HG03469 (cell line): ENCODE measurements around the gene ENHO.

Source experiments
- ATAC-seq: cut with Tn5 transposase; IDR thresholded peaks from one replicate; pipeline ENCODE4 v1.9.1; 2021; ENCODE audit warnings: mild to moderate bottlenecking, moderate library complexity, moderate number of reproducible peaks; ENCODE audit not compliant: unreplicated experiment

ENHO gene

DNA sequence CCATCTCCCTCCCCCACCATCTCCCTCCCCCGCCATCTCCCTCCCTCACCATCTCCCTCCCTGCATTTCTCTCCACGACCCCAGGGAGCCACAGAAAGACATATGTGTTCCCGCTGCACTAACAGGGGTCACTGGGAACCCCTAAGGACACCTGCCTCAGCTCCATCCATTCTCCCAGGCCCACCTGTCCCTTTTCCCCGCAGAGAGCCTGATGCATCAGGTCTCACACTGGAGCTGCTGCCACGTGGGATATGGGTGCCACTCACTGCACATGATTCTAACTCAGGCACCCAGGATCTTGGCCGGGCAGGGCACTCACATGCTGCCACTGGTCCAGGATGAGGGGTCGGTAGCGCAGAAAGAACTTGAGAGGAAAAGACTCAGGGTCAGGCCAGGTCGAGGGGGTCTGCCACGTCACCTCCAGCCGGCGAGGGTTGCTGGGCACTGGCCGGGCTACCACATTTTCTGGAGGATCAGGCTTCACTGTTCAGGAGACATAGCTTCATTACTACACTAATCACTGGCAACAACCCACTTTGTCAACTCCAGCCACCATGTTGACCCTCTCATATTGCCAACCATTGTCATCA, 33.2 kb upstream of the ENHO start:
- no peak for ATAC-seq

GRCh38 chr9:34555500-34555899, 32.7 kb upstream of the ENHO start:
- ATAC-seq: no peak

DNA sequence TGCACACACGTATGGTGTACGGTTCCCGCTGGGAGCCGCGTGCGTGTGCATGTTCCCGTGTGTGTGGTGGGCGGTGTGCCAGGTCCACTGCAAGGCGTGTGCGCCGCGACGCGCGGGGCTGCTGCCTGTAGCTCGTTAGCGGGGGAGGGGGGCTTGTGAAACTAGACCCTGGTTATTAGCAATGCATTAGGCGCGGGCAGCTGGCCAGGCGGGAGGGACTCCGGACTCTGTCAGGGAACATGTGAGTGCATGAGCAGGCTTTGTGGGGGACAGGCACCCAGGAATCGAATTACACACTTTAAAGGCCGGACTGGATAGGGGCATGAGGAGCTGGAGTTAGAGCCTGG, 32.2 kb upstream of the ENHO start:
- ATAC-seq: no peak

- ATAC-seq: no peak
These were observed 31.6 kb upstream of the ENHO start for GRCh38 chr9:34554211-34555001.

GRCh38 chr9:34553511-34554021, 30.8 kb upstream of the ENHO start:
- ATAC-seq: no peak

DNA sequence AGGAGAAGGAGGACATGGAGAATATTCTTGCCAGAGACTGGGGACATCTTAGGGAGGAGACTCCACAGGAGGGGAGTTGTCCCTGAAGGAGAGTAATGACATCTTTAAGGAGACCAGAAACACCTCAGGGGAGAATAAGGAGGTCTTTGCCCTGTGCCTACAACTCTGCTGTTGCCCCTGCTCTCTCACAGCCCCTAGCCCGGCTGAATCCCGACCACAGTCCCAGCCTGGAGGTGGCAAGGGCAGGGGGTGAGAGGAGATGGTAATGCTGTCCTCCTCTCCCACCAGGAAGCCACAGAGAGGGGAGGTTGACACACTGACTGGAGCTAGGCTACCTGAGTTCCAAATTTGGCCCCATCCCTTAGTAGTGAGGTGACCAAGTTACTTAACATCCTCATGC, 30.2 kb upstream of the ENHO start:
- ATAC-seq: no peak

DNA sequence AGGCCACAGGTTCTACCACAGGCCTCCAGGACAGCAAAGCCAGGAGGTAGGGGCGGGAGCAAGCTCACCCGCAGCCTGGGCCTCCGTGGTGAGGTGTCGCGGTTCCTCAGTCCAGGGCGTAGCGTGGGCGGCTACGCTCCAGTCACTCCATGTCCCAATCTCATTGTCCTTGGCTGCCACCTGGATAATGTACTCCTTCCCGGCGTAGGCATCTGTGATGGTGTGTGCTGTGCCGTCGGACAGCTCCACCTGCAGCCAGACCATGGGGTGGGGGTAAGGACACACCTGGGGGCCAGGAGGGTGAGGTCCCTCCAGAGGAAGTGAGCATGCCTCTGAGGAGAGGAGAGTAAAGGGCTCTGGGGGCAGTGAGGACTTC, 29.8 kb upstream of the ENHO start:
- ATAC-seq: no peak

GRCh38 chr9:34551751-34552605, 29.2 kb upstream of the ENHO start:
- ATAC-seq: no peak

- no peak for ATAC-seq
These were observed 28.0 kb upstream of the ENHO start for GRCh38 chr9:34550681-34551270.

DNA sequence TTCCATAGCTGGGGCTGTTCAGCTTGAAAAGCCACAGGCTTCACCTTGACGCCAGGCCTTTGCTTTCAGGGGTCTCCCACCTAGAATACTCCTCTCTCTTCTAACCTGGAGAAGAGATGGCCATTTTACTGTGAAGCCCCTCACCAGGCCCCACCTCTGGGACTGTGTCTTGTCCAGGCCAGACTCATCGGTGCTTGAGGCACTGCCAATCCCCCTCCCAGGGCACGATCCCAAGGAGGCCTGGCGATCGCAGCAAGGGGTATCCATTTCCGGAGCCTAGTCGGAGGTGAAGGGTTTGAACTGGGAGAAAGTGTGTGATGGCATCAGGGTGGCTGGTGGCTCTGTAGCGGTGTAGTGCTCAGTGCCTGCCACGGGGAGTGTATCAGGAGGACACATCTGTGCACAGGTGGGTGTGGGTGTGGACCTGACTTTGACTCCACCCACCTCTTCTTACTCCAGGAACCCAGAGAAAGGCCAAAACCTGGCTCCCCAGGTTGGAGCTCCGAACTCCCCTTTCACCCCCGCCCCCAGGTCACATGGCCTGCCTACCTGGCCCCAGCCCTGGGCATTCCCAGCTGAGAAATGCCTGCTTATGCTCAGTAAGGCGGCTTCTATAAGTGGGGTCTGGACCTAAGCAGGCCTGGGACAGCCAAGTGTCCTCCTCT, 27.4 kb upstream of the ENHO start:
- ATAC-seq: no peak

- no peak for ATAC-seq
These were observed 26.6 kb upstream of the ENHO start for GRCh38 chr9:34549407-34549732.

DNA sequence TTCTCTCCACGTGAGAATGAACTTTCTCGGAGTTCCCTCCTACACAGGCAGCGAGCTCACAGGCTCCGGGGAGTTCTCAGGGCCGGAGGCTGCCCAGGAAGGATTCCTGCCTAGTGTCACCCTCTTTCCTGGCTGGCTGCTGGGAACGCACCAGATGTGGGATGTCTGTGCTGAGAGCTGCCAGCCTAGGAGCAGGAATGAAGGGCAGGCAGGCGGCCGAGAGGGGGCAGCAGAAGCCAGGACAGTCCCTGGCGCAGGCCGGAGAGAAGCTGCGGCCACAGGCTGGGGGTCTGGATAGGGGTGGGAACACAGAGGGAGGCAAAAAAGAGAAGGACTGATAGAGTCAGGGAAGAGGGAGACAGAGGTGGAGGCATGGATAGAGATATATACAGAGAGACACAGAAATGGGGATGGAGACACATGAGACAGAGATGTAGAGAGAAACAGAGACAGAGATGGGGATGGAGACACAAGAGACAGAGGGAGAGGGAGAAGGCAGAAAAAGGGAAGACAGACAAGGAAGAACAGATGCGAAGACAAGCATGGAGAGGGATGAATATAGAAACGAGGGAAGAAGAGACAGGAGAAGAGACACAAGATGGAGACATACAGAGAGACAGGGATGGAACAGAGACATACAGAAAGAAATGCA, 25.3 kb upstream of the ENHO start:
- ATAC-seq: no peak

DNA sequence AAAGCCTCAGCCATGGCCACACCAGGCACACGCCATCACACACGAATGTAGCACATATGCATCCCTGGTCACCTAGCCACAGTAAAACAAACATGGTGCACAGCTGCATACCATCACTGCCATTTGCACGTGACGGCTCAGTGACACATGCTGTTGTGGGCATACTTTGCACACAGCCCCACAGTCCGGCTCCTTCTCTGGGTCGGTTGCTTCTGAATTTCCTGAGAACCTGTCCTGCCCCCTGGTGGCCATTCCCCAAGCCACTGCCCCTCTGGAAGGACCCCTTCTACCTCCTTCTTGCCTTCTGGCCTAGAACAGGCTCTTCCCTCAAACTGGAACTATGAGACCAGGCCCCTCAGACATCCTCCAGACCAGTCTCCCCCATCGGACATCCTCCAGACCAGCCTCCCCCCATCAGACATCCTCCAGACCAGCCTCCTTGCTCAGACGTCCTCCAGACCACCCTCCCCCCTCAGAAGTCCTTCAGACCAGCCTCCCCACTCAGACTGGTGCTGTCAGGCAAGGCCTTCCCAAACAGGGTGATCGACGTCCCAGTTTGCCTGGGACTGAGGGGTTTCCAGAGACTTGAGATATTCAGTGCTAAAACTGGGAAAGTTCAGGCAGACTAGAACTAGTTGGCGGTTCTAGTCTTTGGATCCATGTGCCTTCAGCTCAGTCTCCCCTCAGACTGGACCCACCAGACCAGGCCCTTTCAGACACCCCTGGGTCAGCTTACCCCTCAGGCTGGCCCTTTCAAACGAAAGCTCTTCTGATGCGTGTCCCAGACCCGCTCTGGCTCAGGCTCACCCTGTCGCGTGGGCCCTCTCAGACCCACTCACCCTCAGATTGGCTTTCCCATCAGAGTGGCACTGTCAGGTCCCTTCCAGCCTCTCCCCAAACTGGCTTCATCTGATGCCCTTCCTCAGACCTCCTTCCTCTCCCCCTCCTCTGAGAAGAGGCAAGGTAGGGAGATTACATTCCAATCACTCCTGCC, 24.3 kb upstream of the ENHO start:
- ATAC-seq: no peak

DNA sequence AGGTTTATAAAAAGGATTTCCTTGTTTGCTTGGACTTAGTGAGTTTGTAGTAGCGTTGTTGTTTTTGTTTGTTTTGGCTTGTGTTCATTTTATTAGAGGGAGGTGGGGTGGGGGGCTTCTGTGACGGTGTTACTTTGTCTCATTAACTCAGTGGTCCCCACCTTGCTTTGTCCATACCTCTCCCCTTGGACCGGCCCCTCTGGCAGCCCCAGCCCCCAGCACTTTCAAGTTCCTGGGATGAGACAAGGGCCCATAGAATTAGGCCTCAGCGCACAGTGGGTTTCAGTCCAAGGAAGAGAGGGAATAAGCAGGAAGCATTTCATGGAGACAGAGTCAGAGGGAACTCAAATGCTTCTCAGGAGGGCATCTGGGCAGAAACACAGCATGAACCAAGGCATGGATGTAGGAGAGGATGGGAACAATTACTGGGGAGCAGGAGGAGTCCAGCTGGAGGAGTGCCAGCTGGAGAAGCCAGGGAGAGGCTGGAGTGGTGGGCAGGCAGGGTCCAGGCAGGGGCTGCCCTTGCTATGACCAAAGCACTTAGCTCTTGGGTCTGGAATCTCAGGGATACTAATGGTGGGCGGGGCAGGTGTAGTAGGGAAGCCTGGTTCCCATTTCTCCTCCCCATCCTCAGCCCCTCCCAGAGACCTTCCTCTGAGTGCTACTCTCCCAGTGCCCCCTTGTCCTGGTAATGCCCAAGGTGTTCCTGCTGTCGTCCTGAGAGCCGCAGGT, 23.5 kb upstream of the ENHO start:
- no peak for ATAC-seq

DNA sequence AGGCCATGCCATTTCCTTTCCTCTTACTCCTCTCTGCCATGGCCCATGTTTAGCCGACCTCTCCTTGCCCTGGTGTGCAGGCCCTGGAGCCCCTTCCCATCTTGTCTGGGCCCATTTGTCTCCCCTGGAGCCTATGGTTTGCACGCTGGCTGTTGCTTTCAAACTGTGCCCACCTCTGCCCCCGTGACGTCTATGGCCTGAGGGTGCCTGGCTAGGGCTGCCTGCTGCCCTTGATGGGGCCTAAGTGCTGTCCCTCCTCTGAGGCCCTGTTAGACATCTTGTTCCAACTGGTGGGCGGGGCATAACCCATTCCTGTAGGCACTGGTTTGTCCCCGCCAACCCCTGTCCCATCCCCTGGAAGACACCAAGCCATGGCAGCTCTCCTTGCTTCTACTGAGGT, 22.7 kb upstream of the ENHO start:
- no peak for ATAC-seq

DNA sequence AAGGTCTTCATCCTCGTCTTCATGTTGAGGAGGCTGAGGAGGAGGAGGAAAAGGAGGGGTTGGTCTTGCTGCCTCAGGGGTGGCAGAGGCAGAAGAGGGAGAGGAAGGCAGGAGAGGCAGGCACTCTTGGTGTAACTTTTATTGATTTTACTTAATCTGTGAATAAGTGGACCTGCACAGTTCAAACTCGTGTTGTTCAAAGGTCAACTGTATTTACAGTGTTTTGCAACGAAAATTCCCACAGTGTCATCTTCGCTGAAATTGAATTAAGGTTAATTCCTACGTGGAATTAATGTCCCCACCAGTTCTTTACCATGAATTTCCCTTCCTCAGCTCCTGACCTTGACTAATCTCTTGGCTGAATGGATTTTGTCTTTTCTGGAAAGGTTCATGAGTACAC, 21.2 kb upstream of the ENHO start:
- no peak for ATAC-seq

DNA sequence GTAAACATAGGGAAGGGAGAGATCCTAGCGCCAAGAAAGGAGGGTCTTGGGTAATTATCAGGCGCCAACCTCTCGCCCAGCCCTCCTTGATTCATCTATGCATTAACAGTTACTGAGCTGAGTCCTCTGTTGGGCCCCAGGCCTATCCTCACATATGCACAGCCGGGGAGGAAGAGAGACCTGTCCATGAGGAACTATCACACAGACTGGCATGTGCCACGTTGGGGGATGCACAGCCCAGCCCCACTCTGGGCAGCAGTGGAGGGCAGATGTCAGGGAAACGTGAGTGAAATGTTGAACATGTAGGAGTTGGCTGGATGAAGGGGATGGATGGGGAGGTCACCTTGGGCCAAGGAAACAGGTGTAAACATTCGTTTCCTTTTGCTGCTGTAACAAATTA, 18.8 kb upstream of the ENHO start:
- no peak for ATAC-seq

GRCh38 chr9:34540827-34541226, 18.0 kb upstream of the ENHO start:
- ATAC-seq: no peak

DNA sequence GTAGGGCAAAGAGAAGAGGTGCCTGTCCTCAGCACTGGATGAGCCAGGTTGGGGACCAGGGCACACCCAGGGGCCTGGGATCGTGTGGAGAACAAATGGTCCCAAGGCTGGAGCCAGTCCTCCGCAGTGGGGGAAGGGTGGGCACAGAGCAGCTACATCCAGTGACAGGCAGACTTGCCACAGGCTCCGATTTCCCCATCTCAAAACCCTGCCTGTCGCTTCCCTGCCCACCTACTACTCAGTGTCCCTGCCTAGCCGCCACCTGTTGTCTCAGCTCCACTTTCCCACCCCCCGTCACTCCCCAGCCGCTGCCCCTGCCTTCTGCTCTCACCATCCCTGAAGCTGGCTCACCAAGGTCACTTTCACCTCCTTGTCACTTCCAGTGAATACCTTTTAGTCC, 13.9 kb upstream of the ENHO start:
- no peak for ATAC-seq
